ENCODE measurements around the gene DLG4.

DNA sequence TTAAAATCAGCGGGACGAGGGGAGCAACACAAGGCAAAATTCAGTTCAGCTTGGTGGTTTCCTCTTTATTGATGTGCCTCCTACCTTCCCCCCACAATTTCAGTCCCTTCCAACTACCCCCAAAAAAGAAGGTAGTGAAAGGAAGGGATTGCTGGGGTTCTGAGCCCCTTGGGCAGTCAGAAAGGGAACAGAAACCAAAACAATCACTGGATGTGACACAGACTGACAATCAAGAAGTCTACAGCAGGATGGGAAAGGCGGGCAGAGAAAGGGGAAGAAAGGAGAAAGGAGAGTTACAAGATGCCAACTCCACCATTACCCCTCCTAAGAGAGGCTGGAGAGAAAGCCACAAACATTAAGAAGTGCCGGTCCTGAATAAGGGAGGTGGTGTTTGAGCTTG lies 20.7 kb upstream of the DLG4 start:
- TF ChIP-seq CREB1 (CRISPR knock-in tag; IDR thresholded peaks at IDR 0.05) (no peak), E2F1 (CRISPR knock-in tag; IDR thresholded peaks at IDR 0.05) (no peak), ZNF121 (CRISPR knock-in tag; IDR thresholded peaks at IDR 0.05) (no peak), FOXK1 (CRISPR knock-in tag; IDR thresholded peaks at IDR 0.05) (no peak), ZBTB21 (CRISPR knock-in tag; IDR thresholded peaks at IDR 0.05; ENCODE audit: borderline replicate concordance) (no peak), ZNF232 (CRISPR knock-in tag; IDR thresholded peaks at IDR 0.05) (no peak), FOXP4 (CRISPR knock-in tag; IDR thresholded peaks at IDR 0.05) (no peak)
- TF ChIP-seq, protein P1, sequence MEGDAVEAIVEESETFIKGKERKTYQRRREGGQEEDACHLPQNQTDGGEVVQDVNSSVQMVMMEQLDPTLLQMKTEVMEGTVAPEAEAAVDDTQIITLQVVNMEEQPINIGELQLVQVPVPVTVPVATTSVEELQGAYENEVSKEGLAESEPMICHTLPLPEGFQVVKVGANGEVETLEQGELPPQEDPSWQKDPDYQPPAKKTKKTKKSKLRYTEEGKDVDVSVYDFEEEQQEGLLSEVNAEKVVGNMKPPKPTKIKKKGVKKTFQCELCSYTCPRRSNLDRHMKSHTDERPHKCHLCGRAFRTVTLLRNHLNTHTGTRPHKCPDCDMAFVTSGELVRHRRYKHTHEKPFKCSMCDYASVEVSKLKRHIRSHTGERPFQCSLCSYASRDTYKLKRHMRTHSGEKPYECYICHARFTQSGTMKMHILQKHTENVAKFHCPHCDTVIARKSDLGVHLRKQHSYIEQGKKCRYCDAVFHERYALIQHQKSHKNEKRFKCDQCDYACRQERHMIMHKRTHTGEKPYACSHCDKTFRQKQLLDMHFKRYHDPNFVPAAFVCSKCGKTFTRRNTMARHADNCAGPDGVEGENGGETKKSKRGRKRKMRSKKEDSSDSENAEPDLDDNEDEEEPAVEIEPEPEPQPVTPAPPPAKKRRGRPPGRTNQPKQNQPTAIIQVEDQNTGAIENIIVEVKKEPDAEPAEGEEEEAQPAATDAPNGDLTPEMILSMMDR (IDR thresholded peaks at IDR 0.05): no peak
- TF ChIP-seq, protein P2, sequence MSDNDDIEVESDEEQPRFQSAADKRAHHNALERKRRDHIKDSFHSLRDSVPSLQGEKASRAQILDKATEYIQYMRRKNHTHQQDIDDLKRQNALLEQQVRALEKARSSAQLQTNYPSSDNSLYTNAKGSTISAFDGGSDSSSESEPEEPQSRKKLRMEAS (CRISPR knock-in tag; IDR thresholded peaks at IDR 0.05): no peak
- TF ChIP-seq, protein P3, sequence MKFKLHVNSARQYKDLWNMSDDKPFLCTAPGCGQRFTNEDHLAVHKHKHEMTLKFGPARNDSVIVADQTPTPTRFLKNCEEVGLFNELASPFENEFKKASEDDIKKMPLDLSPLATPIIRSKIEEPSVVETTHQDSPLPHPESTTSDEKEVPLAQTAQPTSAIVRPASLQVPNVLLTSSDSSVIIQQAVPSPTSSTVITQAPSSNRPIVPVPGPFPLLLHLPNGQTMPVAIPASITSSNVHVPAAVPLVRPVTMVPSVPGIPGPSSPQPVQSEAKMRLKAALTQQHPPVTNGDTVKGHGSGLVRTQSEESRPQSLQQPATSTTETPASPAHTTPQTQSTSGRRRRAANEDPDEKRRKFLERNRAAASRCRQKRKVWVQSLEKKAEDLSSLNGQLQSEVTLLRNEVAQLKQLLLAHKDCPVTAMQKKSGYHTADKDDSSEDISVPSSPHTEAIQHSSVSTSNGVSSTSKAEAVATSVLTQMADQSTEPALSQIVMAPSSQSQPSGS (CRISPR knock-in tag; IDR thresholded peaks at IDR 0.05; ENCODE audit: borderline replicate concordance, low read depth): no peak
